HG02588 (cell line): ENCODE data around the gene TAAR8.
"Not testable (repeated sequence)": the region's sequence is repeated elsewhere in the genome, so short reads cannot be mapped to it uniquely, and the experiment has no call there.

Experiments
- ATAC-seq: cut with Tn5 transposase; IDR thresholded peaks from one replicate; pipeline ENCODE4 v1.9.1; 2021; ENCODE audit warnings: mild to moderate bottlenecking, moderate library complexity; ENCODE audit not compliant: unreplicated experiment

TAAR8 gene

DNA sequence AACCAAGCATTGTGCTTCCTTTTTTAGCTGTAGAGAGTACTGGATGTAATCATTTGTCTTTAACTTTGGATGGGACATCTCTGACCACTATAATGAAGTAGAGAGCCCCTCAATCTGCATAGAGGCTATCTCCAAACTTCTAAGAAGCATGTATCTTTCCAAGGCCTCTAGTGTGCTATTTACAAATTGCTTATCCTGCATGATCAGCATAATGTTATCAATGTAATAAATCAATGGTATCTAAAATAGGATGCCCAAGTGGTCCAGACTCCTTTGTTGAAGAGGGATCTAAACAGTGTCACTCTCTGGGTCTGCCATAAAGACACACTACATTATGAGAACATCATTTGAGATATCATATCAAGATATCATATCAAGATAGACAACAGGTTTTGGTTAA is 7.6 kb upstream of the TAAR8 start:
- ATAC-seq: no peak

DNA sequence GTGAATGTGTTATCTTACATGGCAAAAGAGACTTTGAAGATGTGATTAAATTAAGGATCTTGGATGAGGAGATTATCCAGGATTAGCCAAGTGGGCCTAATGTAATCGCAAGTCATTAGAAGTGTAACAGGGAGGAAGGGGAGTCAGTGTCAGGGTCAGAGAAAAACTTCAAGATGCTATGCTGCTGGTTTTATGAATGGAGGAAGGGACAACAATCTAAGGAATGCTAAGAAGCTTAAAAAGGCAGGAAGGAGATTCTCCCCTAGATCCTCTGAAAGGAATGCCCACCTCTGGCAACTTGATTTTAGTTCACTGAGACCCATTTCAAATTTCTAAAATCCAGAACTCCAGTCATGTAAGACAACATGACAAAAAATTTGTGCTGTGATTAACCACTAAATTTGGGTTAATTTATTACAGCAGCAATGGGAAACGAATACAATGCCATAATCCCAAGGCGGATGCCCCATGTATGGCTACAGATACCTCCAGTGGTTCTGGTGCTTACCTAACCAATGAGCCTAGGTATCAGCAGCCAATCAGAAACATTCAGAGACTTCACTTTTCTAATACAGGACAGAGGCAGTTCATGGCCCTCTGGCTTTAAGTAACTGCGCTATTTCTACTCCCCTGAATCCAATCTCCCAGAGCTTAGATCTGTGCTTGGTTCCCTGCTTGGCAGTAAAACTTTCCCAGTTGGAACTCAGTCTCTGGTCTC is 3.6 kb upstream of the TAAR8 start:
- no peak for ATAC-seq

DNA sequence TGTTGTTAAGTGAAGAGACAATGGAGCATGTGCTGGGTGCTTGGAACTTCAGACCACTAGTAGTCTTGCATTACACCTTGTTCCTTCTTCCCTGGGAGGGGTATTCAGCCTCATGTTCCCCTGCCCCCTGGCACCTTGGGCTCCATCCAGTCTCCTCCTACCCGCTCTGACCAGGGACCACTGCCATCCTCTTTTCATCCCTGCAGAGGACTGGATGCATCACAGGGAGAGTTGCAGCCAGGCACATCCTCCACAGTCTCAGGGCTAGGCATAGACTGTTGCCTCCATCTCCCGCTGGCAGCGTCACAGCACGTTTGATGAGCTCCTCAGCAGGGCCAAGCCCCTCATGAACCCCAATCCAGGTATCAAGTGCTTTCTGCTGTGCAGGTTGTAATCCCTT is 1.3 kb upstream of the TAAR8 start:
- ATAC-seq: no peak

DNA sequence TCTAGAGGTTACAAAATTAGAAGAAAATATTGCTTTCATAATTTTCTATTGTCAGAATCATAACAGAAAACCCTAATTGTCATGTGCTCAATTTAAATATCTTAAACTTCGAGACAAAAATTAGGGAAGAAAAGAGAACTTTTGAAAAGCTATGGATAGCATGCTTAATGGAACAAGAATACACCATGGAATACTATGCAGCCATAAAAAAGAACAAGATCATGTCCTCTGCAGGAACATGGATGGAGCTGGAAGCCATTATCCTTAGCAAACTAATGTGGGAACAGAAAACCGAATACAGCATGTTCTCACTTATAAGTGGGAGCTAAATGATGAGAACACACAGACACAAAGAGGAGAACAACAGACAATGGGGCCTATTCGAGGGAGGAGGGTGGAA is 7.6 kb downstream of the TAAR8 start:
- ATAC-seq: not testable (repeated sequence)

DNA sequence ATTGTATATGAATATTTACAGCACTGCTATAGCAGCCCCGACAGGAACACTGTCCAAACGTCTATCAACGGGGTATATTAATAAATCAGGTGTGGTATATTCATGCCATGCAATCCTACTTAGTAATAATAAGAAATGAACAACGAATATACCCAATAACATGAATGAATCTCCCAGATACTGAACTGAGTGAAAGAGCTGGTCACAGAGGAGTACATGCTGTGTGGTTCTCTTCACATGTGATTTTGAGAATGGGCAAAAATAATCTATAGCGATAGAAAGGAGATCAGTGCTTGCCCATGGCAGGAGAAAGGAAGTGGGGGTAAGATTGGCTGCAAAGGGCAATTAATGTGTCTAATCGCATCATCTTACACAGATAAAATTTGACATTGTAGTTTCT is 13.9 kb downstream of the TAAR8 start:
- ATAC-seq: no peak

DNA sequence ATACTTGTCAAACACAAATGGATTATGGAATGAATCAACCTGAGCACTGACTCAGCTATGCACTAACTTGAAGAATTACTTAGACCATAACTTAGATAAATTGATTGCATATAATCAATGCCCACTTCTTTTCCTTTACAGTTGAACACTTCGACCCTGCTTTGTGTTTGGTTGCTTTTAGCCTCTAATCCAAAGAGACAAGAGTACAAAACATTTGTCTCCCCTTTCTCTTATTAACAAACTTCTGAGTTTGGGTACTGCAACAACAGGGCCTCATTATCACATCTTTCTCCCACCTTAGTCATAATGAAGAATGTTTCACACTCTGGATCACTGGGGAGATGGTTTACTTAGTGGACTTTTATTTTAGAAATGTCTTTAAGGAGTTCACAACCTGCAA is 15.1 kb downstream of the TAAR8 start:
- ATAC-seq: no peak

DNA sequence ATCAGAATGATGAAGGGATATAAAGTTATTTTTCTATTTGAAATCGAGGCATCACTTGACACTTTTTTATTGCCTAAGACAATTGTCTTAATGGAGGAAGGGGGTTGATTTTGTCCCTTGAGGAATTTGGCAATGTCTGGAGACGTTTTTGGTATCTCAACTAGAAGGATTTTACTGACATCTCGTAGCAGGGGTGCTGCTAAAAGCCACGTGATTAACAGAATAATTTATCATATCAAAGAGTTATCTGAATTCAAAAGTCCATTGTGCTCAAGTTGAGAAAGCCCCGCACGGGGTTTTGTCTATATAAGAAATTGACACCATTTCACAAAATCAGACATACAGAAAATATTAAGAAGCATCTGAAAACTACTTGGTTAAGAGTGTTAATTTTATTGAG is 16.1 kb downstream of the TAAR8 start:
- ATAC-seq: no peak

DNA sequence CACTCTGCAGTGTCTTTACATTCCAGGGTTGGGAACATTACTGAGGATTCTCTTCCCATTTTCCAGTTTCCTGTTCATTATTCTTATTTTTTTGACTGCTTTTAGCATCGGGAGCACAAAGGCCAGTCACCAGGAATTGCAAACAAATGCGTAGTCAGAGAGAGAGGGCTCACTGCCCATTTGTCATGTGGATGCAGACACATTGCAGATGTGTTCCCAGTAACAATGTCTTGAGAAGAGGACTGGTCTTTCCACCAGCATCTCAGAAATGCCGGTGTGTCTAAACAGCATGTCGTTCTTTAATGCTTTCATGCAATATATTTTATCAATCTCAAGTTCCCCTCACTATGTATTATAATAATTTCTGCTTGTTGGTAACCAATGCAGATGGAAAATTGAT is 16.7 kb downstream of the TAAR8 start:
- no peak for ATAC-seq

DNA sequence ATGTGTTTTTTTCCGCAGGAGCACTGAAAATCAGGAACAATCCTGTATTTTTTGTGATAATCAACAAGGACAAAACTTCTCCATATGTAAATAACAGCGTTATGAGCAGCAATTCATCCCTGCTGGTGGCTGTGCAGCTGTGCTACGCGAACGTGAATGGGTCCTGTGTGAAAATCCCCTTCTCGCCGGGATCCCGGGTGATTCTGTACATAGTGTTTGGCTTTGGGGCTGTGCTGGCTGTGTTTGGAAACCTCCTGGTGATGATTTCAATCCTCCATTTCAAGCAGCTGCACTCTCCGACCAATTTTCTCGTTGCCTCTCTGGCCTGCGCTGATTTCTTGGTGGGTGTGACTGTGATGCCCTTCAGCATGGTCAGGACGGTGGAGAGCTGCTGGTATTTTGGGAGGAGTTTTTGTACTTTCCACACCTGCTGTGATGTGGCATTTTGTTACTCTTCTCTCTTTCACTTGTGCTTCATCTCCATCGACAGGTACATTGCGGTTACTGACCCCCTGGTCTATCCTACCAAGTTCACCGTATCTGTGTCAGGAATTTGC is 17.8 kb downstream of the TAAR8 start, which contains the start of gene TAAR6:
TSS of gene TAAR6 (plus strand) at position 102 of the 557 bp plus-strand sequence. CDS start at position 102, 0 bp downstream.
- ATAC-seq: no peak

DNA sequence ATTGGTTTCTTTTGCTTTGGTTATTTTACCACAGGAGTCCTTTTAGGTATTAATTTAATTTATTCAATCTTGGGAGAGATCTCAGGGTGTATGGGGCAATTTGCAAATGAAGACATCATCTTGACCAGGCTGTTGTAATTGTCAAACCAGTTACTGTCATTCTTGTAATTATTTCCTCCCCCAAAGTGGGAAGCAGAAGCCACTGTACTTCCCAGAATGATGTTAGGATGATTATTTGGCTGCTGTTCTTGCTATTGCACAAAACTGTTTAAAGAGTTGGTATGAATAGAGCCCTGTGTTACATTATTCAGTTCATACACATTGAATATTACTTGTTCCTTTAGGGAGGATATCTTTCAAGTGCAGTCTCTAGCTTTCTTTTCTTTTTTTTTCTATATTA is 19.3 kb downstream of the TAAR8 start:
- ATAC-seq: no peak

DNA sequence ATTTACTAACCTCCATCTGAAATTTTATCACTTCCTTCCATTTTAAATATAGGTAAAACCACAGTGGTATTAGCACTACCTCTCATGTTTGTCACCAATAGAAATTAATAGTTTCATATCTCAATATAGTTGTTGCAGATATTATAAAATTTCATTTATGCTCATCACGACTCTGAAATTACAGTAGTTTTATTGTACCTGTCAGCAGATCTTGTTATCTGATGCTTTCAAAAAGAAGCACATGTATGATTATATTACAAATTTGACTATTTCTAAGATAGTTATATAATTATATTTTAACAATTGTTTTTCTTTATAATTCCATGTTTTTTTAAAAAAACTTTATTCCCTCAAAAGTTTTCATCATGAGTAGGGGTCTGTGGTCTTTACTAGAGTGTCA is 32.2 kb downstream of the TAAR8 start:
- ATAC-seq: no peak

DNA sequence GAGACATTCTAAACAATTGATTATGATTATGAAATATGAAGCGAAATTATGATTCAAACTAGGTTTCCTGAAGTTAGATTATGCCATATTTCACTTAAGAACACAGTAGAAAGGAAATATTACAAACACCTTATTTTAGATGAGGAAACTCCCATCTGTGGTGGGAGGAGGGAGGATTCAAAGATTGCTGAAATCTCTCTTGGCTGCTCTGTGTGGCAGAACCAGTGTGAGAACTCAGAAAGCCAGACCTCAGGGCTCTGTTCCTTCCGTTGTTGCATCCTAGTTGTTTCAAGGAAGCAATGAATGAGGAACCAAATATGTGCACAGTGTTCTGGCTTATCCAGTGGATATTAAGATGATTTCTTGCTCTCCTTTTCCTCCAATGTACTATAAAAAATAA is 35.0 kb downstream of the TAAR8 start:
- no peak for ATAC-seq

DNA sequence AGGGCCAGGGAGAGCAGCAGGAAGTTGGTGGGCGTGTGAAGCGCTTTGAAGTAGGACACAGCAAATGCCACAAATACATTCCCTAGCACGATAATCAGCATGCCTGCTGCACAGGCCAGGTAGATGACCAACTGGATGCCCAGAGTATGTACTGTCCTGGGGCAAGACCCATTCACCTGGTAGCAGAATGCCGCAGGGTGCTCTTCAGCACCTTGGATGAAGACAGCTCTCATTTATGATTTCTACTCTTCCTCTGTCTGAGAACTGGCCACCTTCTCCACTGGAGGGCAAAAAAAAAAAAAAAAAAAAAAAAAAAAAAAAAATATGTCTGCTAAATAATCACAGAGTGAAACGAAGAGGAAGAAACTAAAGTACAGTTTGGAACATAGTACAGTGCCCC is 37.0 kb downstream of the TAAR8 start, which contains the start of gene TAAR5:
TSS of gene TAAR5 (minus strand) at position 288 of the 400 bp plus-strand sequence. CDS start at position 233, 55 bp downstream.
- no peak for ATAC-seq

DNA sequence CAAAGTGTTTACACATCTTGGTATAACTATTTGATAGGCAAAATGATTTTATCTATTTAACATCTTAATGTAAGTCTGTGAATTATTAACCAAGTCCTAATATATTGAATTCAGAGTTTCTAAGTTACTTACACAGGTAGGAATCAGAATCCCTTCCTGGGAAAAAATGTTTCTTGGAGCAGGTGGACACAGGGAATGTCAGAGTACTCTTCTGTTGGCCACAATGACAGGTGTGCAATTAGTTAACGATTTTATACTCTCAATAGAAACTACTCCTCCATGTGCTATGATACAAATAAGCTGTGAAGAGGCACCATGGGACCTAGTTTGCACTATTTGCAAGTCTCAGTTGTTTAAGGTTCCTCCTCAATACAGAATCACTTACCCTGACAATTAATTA is 37.9 kb downstream of the TAAR8 start:
- ATAC-seq: no peak

DNA sequence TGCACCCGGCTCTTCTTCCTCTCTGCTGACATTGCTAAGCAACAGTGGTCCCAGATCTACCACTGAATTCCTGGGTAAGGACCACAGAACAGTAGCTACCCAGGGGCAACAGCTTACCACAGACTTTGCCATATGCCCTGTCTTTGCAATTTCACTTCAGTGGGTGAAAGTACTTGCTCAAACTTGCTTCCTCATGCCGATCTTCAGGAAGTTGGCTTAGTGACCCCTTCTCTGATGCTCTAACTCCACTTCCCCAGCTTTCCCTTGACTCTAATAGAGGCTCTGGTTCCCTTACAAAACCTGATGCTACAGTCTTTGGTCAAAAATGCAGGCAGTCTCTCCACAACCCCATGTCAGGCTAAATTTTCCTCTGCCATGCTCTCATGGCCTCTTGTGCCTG is 40.4 kb downstream of the TAAR8 start:
- ATAC-seq: no peak

DNA sequence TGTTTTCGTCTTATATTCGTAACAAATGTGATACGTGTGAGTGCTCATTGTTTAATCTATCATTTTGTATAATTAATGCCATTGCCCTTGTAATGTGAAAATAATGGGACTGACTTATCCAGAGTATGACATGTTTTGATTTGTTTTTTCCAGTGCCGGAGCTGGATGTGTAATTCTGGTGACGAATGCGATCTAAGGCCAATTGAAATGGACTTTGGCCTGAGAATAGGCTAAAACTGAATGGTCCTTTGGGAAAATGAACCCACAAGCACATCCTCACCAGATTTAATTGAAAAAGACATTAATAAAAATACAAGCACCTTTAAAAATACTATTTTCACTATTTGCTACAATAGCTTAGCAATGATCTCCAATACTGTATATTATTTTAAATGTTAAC is 43.7 kb downstream of the TAAR8 start:
- ATAC-seq: no peak

DNA sequence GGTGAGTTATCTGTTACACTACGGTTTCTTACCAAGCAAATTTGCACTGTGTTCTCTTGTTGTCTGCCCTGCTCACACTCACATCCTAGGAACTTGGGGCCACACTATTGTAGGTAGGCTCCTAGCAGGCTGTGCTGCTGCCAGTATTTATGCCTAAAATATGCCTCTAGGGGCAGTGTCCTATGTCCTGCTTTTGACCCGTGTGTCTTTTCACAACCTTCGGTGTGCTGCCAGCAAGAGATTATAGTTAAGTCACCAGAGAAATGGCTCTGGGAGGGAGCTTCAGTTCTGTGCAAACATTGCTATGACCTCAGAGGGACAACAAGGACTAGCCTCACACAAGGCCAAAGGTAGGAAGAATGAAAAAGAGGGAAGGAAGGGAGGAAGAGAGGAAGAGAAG is 46.0 kb downstream of the TAAR8 start:
- no peak for ATAC-seq

DNA sequence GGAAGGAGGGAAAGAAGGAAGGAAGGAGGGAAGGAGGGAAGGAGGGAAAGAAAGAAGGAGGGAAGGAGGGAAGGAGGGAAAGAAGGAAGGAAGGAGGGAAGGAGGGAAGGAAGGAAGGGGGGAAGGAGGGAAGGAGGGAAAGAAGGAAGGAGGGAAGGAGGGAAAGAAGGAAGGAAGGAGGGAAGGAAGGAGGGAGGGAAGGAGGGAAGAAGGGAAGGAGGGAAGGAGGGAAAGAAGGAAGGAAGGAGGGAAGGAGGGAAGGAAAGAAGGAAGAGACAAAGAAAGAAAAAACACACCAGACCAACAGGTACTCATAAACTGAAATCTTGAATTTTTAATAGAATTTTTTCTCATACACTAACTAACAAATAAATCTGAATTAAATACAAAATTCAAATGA is 48.4 kb downstream of the TAAR8 start:
- not testable (repeated sequence) for ATAC-seq
